Astrocyte of the hippocampus (primary cell): ENCODE measurements around the gene GMCL2.
"Not testable (repeated sequence)": the region's sequence is repeated elsewhere in the genome, so short reads cannot be mapped to it uniquely, and the experiment has no call there.

Experiments used
- DNase-seq: peaks from one replicate; pipeline ENCODE4 v3.0.0; 2011; ENCODE audit warnings: low read depth, low spot score

The GMCL2 gene

GRCh38 chr5:178206166-178207101 is 19.3 kb upstream of the GMCL2 start:
- DNase-seq = no peak

GRCh38 chr5:178205749-178206047 is 18.5 kb upstream of the GMCL2 start:
- DNase-seq = no peak

- peak; percentile 87 for DNase-seq
Observed at GRCh38 chr5:178204935-178205748, 18.0 kb upstream of the GMCL2 start.

- peak; percentile 98 for DNase-seq
Observed at GRCh38 chr5:178204182-178204934, 17.2 kb upstream of the GMCL2 start, which contains the start of gene HNRNPAB. Gene HNRNPAB, plus strand, starts transcription at chr5:178204533. Its CDS starts 305 bp downstream, at chr5:178204838.

- DNase-seq = no peak
Observed at GRCh38 chr5:178203670-178204181, 16.6 kb upstream of the GMCL2 start.

- DNase-seq = no peak
Observed at GRCh38 chr5:178202541-178202940, 15.4 kb upstream of the GMCL2 start.

GRCh38 chr5:178201927-178202235 is 14.7 kb upstream of the GMCL2 start:
- DNase-seq = no peak

GRCh38 chr5:178201221-178201926 is 14.2 kb upstream of the GMCL2 start:
- peak; percentile 50 for DNase-seq

GRCh38 chr5:178199581-178200434 is 12.6 kb upstream of the GMCL2 start:
- DNase-seq = no peak

GRCh38 chr5:178198706-178199105 is 11.5 kb upstream of the GMCL2 start:
- no peak for DNase-seq

GRCh38 chr5:178198151-178198550 is 11.0 kb upstream of the GMCL2 start:
- not testable (repeated sequence) for DNase-seq

GRCh38 chr5:178196986-178197385 is 9.8 kb upstream of the GMCL2 start:
- no peak for DNase-seq

- no peak for DNase-seq
Observed at GRCh38 chr5:178196281-178196812, 9.2 kb upstream of the GMCL2 start.

- no peak for DNase-seq
Observed at GRCh38 chr5:178194026-178194425, 6.9 kb upstream of the GMCL2 start.

GRCh38 chr5:178193251-178193809 is 6.2 kb upstream of the GMCL2 start:
- DNase-seq = no peak

- no peak for DNase-seq
Observed at GRCh38 chr5:178192787-178193186, 5.6 kb upstream of the GMCL2 start.

- DNase-seq = no peak
Observed at GRCh38 chr5:178192244-178192643, 5.1 kb upstream of the GMCL2 start.

- no peak for DNase-seq
Observed at GRCh38 chr5:178191661-178192060, 4.5 kb upstream of the GMCL2 start.

GRCh38 chr5:178189433-178189832 is 2.3 kb upstream of the GMCL2 start:
- DNase-seq = no peak

- DNase-seq = no peak
Observed at GRCh38 chr5:178186427-178186826, 744 bp downstream of the GMCL2 start.
